ENCODE results near the gene KAT7.

GRCh38 chr17:49779156-49779738 is 9.2 kb upstream of the KAT7 start:
- TF ChIP-seq CTCF (IDR thresholded peaks at IDR 0.05) (no peak), POLR2AphosphoS5 (IDR thresholded peaks at IDR 0.05) (no peak), POLR2A (IDR thresholded peaks at IDR 0.05) (no peak)
